Measurements from ENCODE around the gene CHN2. TPM values are rescaled to one million over a fixed set of nuclear protein-coding genes. Genes with fewer than 3 reads are reported as not detected.
"Not testable (repeated sequence)": the region's sequence is repeated elsewhere in the genome, so short reads cannot be mapped to it uniquely, and the experiment has no call there.

Gene CHN2
- total RNA-seq, 6 experiments from 2014 or later, result not detected

DNA sequence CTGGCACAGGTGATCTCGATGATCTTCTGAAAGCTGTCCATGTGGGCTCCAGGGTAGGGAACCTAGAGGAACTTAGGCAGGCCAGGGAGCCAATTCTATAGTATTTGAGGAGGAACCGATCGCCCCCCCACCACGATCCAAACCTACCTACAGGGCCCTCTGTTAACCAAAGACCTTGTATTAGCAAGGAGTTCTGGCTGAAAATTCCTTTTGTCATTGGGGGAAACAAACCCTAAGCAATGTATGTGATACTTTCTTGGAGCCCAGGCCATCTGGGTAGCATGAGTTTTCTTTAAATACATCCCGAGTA is 62.1 kb downstream of the CHN2 start:
- no peaks in the 10 kb centered on the region; the same call in 1 of the 2 replicates for H3K9me3 Mint-ChIP-seq
- H3K27ac Mint-ChIP-seq, result no peak overlapping the region
- no peak overlapping the region for H3K4me3 Mint-ChIP-seq

DNA sequence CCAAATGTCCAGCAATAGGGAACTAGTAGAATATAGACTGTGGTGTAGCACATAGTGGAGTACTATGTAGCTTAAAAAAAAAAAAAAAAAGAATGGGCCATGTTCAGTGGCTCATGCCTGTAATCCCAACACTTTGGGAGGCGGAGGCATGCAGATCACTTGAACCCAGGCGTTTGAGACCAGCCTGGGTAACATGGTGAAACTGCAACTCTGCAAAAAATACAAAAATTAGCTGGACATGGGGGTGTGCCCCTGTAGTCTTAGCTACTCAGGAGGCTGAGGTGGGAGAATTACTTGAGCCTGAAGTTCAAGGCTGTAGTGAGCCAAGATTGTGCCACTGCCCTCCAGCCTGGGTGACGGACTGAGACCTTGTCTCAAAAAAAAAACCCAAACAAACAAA is 64.4 kb downstream of the CHN2 start:
- Mint-ChIP-seq H3K36me3 (ENCODE audit: low read depth) (no peaks in the 10 kb centered on the region; the same call in 1 of the 2 replicates), H3K4me1 (ENCODE audit: low read depth) (no peaks in the 10 kb centered on the region), H3K27me3 (ENCODE audit: insufficient read depth) (no peaks in the 10 kb centered on the region; the same call in 1 of the 2 replicates), H3K4me3 (no peak overlapping the region), H3K27ac (no peak overlapping the region), H3K9me3 (no peaks in the 10 kb centered on the region; the same call in 1 of the 2 replicates)
- no peak for DNase-seq
- TF ChIP-seq, protein P1, sequence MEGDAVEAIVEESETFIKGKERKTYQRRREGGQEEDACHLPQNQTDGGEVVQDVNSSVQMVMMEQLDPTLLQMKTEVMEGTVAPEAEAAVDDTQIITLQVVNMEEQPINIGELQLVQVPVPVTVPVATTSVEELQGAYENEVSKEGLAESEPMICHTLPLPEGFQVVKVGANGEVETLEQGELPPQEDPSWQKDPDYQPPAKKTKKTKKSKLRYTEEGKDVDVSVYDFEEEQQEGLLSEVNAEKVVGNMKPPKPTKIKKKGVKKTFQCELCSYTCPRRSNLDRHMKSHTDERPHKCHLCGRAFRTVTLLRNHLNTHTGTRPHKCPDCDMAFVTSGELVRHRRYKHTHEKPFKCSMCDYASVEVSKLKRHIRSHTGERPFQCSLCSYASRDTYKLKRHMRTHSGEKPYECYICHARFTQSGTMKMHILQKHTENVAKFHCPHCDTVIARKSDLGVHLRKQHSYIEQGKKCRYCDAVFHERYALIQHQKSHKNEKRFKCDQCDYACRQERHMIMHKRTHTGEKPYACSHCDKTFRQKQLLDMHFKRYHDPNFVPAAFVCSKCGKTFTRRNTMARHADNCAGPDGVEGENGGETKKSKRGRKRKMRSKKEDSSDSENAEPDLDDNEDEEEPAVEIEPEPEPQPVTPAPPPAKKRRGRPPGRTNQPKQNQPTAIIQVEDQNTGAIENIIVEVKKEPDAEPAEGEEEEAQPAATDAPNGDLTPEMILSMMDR (IDR thresholded peaks at IDR 0.05), result no peak

More for the DNA sequence above, 62.1 kb downstream of the CHN2 start:
- H3K4me1 Mint-ChIP-seq (ENCODE audit: low read depth), result no peaks in the 10 kb centered on the region
- no peak for DNase-seq
- no peaks in the 10 kb centered on the region; the same call in 1 of the 2 replicates for H3K27me3 Mint-ChIP-seq (ENCODE audit: insufficient read depth)
- TF ChIP-seq, protein P1 (IDR thresholded peaks at IDR 0.05), result no peak
- H3K36me3 Mint-ChIP-seq (ENCODE audit: low read depth), result no peaks in the 10 kb centered on the region; the same call in 1 of the 2 replicates

DNA sequence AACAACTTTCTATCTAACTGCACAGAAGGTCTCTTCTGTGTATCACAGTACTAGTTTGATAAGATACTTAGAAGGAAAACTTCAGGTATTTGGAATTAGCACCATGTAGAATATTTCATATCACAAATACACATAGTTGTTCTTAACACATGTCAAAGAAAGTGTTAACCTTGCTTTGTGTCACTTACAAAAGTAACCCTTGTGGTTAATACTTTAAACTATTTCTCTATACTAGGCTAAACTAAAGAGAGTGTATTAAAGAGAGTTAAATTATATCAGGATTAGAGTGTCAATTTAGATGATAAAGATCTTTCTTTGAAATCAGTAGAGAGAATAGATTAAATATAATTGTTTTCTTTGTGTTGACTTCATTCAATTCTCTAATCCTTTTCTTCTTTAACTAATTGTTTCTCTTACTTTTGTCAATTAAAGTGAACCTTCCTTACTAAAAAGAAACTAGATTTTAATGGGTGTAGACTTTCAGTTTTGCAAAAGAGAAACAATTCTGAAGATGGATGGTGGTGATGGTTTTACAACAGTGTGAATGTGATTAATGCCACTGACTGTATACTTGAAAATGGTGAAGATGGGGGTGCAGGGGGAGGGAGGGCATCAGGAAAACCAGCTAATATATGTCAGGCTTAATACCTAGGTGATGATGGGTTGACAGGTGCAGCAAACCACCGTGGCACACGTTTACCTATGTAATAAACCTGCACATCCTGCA is 67.8 kb downstream of the CHN2 start:
- Mint-ChIP-seq H3K27me3 (ENCODE audit: insufficient read depth) (no peaks in the 10 kb centered on the region; the same call in 1 of the 2 replicates), H3K36me3 (ENCODE audit: low read depth) (no peaks in the 10 kb centered on the region), H3K27ac (no peak overlapping the region), H3K9me3 (peaks cover 5% of the 10 kb centered on the region), H3K4me3 (no peak overlapping the region), H3K4me1 (ENCODE audit: low read depth) (no peaks in the 10 kb centered on the region)
- TF ChIP-seq, protein P1 (IDR thresholded peaks at IDR 0.05), result no peak
- no peak for DNase-seq

DNA sequence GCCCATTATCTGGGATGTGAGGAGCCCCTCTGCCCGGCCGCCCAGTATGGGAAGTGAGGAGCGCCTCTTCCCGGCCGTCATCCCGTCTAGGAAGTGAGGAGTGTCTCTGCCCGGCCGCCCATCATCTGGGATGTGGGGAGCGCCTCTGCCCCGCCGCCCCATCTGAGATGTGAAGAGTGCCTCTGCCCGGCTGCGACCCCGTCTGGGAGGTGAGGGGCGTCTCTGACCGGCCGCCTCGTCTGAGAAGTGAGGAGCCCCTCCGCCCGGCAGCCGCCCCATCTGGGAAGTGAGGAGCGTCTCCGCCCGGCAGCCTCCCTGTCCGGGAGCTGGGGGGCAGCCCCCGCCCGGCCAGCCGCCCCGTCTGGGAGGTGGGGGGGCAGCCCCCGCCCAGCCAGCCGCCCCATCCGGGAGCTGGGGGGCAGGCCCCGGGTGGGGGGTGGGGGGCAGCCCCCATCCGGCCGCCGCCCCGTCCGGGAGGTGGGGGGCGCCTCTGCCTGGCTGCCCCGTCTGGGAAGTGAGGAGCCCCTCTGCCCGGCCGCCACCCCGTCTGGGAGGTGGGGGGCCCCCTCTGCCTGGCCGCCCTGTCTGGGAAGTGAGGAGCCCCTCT is 69.1 kb downstream of the CHN2 start:
- H3K36me3 Mint-ChIP-seq (ENCODE audit: low read depth); H3K27me3 Mint-ChIP-seq (ENCODE audit: insufficient read depth); DNase-seq: not testable (repeated sequence)

DNA sequence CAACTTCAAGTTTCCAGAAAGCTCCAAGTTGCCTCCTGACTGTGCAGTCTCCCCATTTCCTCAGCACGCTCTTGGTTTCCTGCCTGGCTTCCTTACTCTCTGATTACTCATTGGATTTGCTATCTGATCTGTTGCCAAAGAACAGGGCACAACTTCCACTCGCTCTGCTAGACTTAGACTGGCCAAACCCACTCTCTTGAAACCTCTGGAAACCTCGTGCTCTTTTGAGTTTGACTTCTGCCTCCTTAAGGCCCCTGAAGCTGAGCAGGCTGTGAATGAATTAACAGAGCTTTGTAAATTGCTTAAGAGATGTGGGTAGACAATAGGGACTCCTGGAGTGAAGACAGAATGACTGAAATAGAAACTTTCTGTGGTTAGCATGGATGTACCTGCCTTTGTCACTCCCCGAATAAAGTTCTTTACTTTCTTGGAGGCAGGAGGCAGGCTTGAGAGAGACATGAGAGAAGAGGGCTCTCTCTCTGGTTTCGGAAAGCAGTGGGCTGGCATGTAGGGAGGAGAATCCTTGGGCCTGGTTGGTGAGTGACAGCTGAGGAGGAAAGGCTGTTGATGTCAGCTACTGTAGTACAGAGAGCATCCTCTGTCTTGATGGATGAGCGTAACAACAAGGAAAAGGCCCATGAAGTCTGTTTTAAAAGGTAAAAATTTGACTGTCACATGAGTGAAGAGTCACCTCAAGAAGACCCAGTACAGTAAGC is 70.8 kb downstream of the CHN2 start:
- no peak for DNase-seq
- H3K4me3 Mint-ChIP-seq, result no peak overlapping the region
- no peaks in the 10 kb centered on the region for H3K36me3 Mint-ChIP-seq (ENCODE audit: low read depth)
- no peak overlapping the region for H3K27ac Mint-ChIP-seq
- no peaks in the 10 kb centered on the region; the same call in 1 of the 2 replicates for H3K27me3 Mint-ChIP-seq (ENCODE audit: insufficient read depth)
- no peaks in the 10 kb centered on the region for H3K4me1 Mint-ChIP-seq (ENCODE audit: low read depth)
- TF ChIP-seq, protein P1 (IDR thresholded peaks at IDR 0.05), result no peak
- peaks cover 5% of the 10 kb centered on the region for H3K9me3 Mint-ChIP-seq

More for the DNA sequence above, 69.1 kb downstream of the CHN2 start:
- not testable (repeated sequence) for H3K27ac Mint-ChIP-seq; H3K4me3 Mint-ChIP-seq; H3K9me3 Mint-ChIP-seq; H3K4me1 Mint-ChIP-seq (ENCODE audit: low read depth)

DNA sequence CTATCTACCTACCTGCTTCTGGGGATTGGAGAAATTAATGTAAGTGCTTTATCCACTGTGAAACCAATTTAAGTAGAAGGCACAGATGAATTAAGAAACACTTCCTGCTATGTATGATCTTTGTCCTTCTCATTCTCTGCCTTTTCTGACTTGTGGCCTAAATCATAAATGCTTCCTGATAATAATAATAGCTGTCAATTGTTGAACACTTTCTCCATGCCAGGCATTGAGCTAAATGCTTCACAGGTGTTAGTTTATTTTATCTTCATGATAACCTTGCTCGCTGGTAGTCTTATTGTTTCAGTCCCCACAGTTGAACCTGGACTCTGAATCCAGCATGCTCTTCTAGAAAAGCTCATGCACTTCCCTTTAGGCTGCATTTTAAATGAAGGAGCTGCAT is 75.4 kb downstream of the CHN2 start:
- Mint-ChIP-seq H3K9me3 (no peaks in the 10 kb centered on the region), H3K27me3 (ENCODE audit: insufficient read depth) (peaks cover 2% of the 10 kb centered on the region; the same call in 1 of the 2 replicates), H3K27ac (no peak overlapping the region), H3K4me1 (ENCODE audit: low read depth) (no peaks in the 10 kb centered on the region), H3K4me3 (no peak overlapping the region), H3K36me3 (ENCODE audit: low read depth) (no peaks in the 10 kb centered on the region)
- no peak for DNase-seq
- TF ChIP-seq, protein P1 (IDR thresholded peaks at IDR 0.05), result no peak

All from HFFc6 (cell line).